K562 (cell line): ENCODE measurements around the gene FBXW2. TPM values are rescaled to one million over a fixed set of nuclear protein-coding genes. Genes with fewer than 3 reads are reported as not detected.

Source experiments
- ARID1B ChIP-seq: fragments of 450-650 bp; IDR thresholded peaks from 2 replicates; pipeline ENCODE4 v1.6.1; 2016; ENCODE audit warnings: antibody characterized with exemption, mild to moderate bottlenecking, inconsistent platforms
- ASH1L ChIP-seq: fragments of 450-650 bp; IDR thresholded peaks from 2 replicates; pipeline ENCODE4 v1.6.1; 2018; ENCODE audit warnings: borderline replicate concordance, mild to moderate bottlenecking, low read depth; ENCODE audit not compliant: partially characterized antibody
- BCL6 ChIP-seq: fragments of 250-450 bp; sonication (Bioruptor Pico); IDR thresholded peaks from 2 replicates; pipeline ENCODE4 v1.4.0; 2020
- CBX3 ChIP-seq, 2 experiments: IDR thresholded peaks; 1 replicate in 1 of 2; 2 replicates in 1 of 2; pipeline ENCODE4 v1.6.1; 2012; ENCODE audit warnings: inconsistent platforms in 2 of 2, low read length in 2 of 2, borderline replicate concordance in 1 of 2, control low read depth in 1 of 2
- CC2D1A ChIP-seq: fragments of 450-650 bp; IDR thresholded peaks from 2 replicates; pipeline ENCODE4 v1.6.1; 2017; ENCODE audit warnings: mild to moderate bottlenecking
- EP300 ChIP-seq: IDR thresholded peaks from 2 replicates; pipeline ENCODE4 v1.6.1; 2012; ENCODE audit warnings: low read length, improper control_type of control experiment
- ETS1 ChIP-seq: conservative IDR thresholded peaks from 2 replicates; pipeline ENCODE4 v1.6.1; 2011; ENCODE audit warnings: low read depth, mild to moderate bottlenecking, low read length; ENCODE audit not compliant: control insufficient read depth
- MNT ChIP-seq, 2 experiments: fragments of 450-650 bp; conservative IDR thresholded peaks; 2 replicates each; pipeline ENCODE4 v1.6.1; 2017; ENCODE audit warnings: mild to moderate bottlenecking in 2 of 2, moderate library complexity in 2 of 2
- NFATC3 ChIP-seq: fragments of 450-650 bp; IDR thresholded peaks from 2 replicates; pipeline ENCODE4 v1.6.1; 2017; ENCODE audit warnings: mild to moderate bottlenecking
- NR2C2 ChIP-seq, 2 experiments: fragments of 200-800 bp in 1 of 2; sonication (Bioruptor generic) in 1 of 2; sonication (generic) in 1 of 2; formaldehyde crosslinking in 1 of 2; IDR thresholded peaks; 2 replicates each; pipeline versions ENCODE4 v1.6.1 to v1.8.0; 2016 to 2022; ENCODE audit warnings: mild to moderate bottlenecking in 1 of 2, missing compliant biosample characterization in 1 of 2, missing genetic modification characterization in 1 of 2, missing genetic modification reagents in 1 of 2
- POLR2H ChIP-seq: IDR thresholded peaks from 2 replicates; pipeline ENCODE4 v1.6.1; 2016; ENCODE audit warnings: missing genetic modification characterization, low read depth, mild to moderate bottlenecking, control low read depth, missing compliant biosample characterization, moderate library complexity
- SREBF1 ChIP-seq: fragments of 150-350 bp; IDR thresholded peaks from 2 replicates; pipeline ENCODE4 v1.6.1; 2014; ENCODE audit warnings: antibody characterized with exemption, low read depth, low read length, borderline replicate concordance
- USF1 ChIP-seq: sonication (generic); formaldehyde crosslinking; IDR thresholded peaks from 2 replicates; pipeline ENCODE4 v1.9.0; 2022; ENCODE audit warnings: mild to moderate bottlenecking, missing genetic modification reagents
- ZBTB9 ChIP-seq: fragments of 450-650 bp; formaldehyde crosslinking; IDR thresholded peaks from 2 replicates; pipeline ENCODE4 v1.4.0; 2020; ENCODE audit warnings: mild to moderate bottlenecking, moderate library complexity
- ZNF384 ChIP-seq: IDR thresholded peaks from 2 replicates; pipeline ENCODE4 v1.6.1; 2012; ENCODE audit warnings: low read depth, low read length, improper control_type of control experiment
- polyA plus RNA-seq, 8 experiments: library from polyadenylated mRNA; depleted of rRNA in 4 of 8; stranded (reverse) in 5 of 8; unstranded in 3 of 8; fragments of >200 nt; fragmentation: Nextera tagmentation in 2 of 8; fragmentation: Illumina TruSeq in 1 of 8; extraction: Ambion mirVana in 2 of 8; extraction: Trizol in 1 of 8; gene quantifications; 2 replicates each; pipeline versions ENCODE4 v1.2.1 to v1.2.3, GENCODE V29; 2011 to 2014; ENCODE audit warnings: inconsistent platforms in 1 of 8, missing spikeins in 1 of 8
- total RNA-seq, 7 experiments: library from RNA; depleted of rRNA in 6 of 7; stranded (reverse); fragments of >200 nt in 6 of 7; fragmentation: Illumina TruSeq in 2 of 7; extraction: Trizol in 2 of 7; gene quantifications; 2 replicates each; pipeline versions ENCODE4 v1.2.1 to v1.2.3, GENCODE V29; 2011 to 2021; ENCODE audit warnings: low replicate concordance in 1 of 7

FBXW2 gene
- total and polyA plus RNA-seq, 9 of the 15 experiments (the other 6 are each of a cell fraction or from before 2014, with no cell fraction given) = 2.5 to 57.8 (median 28.1) TPM

GRCh38 chr9:120710110-120710981 is 82.9 kb downstream of the FBXW2 start (continued):
- TF ChIP-seq USF1 = no peak
- TF ChIP-seq CC2D1A = peak; percentile 25; the same call in 1 of the 2 replicates
- TF ChIP-seq EP300 = 0 out of 2 replicates have a peak, but pooled peaks have one; percentile 2
- TF ChIP-seq MNT (conservative IDR thresholded peaks at IDR 0.05) = no peak
- TF ChIP-seq POLR2H (tag) = peak; percentile 85
- no peak for TF ChIP-seq ASH1L
- TF ChIP-seq ETS1 = no peak
- no peak for TF ChIP-seq SREBF1
- 0 out of 2 replicates have a peak, but pooled peaks have one; percentile 39 for TF ChIP-seq ARID1B
- TF ChIP-seq BCL6 (CRISPR knock-in tag) = no peak
- TF ChIP-seq NFATC3 = no peak
- peak; percentile 97 for TF ChIP-seq ZNF384
- TF ChIP-seq CBX3 (IDR thresholded peaks at IDR 0.05; ENCODE audit: borderline replicate concordance in 1 of 2, low read length in 2 of 2) = no peak
- no peak for TF ChIP-seq ZBTB9 (CRISPR knock-in tag)
- no peak for TF ChIP-seq NR2C2 (CRISPR knock-in tag; IDR thresholded peaks at IDR 0.05)
- 0 out of 2 replicates have a peak, but pooled peaks have one; percentile 21 for TF ChIP-seq NR2C2 (tag; IDR thresholded peaks at IDR 0.05)
